Body of pancreas (tissue), 4 donors: Measurements from ENCODE around the gene MAB21L3.

ENCODE experiments used
- CTCF ChIP-seq, 7 experiments: fragments of 450-650 bp in 4 of 7; fragments of 200-600 bp in 3 of 7; sonication (generic) in 3 of 7; IDR thresholded peaks; one replicate each; pipeline ENCODE4 v1.5.1; 2016 to 2019; ENCODE audit warnings: antibody characterized with exemption in 7 of 7
- POLR2A ChIP-seq, 3 donors: fragments of 450-650 bp; IDR thresholded peaks; one replicate each; pipeline ENCODE4 v1.6.1; 2016; ENCODE audit warnings: antibody characterized with exemption in 3 of 3, mild to moderate bottlenecking in 2 of 3

GRCh38 chr1:116130356-116130755, 19.2 kb downstream of the MAB21L3 start:
- TF ChIP-seq POLR2A (IDR thresholded peaks at IDR 0.05) (no peak), CTCF (IDR thresholded peaks at IDR 0.05) (no peak)
